ENCODE results near the gene BAZ1A. TPM values are rescaled to one million over a fixed set of nuclear protein-coding genes. Genes with fewer than 3 reads are reported as not detected.

The BAZ1A gene
- total and polyA plus RNA-seq, 2 of the 8 experiments (the other 6 are each of a cell fraction or from before 2014, with no cell fraction given): 8.0 to 23.1 TPM

DNA sequence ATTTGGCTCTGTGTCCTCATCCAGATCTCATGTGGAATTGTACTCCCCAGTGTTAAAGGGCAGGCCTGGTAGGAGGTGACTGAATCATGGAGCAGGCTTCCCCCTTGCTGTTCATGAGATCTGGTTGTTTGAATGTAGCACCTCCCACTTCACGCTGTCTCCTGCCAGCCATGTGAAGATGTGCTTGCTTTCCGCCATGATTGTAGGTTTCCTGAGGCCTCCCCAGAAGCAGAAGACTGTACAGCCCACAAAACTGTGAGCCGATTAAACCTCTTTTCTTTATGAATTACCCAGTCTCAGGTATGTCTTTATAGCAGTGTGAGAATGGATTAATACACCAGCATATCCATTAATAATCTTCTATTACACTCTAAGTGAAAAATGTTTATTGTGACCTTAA is 70.2 kb downstream of the BAZ1A start:
- Histone ChIP-seq H3K9me3 (ENCODE audit: insufficient read depth in 2 of 2, low read depth in 1 of 2, low read length in 1 of 2) (no peaks in the 10 kb centered on the region), H2BK15ac (ENCODE audit: low read length) (no peak overlapping the region), H3K14ac (ENCODE audit: insufficient read length) (no peak overlapping the region), H3K27me3 (replicated peaks in 1 of 4; ENCODE audit: control insufficient read depth in 3 of 4, extremely low read depth in 1 of 4, insufficient read depth in 3 of 4, low read length in 3 of 4) (no peaks in the 10 kb centered on the region), H4K20me1 (replicated peaks in 1 of 2; ENCODE audit: control insufficient read depth in 1 of 2, insufficient read depth in 2 of 2, low read length in 2 of 2) (no peaks in the 10 kb centered on the region), H3K27ac (ENCODE audit: low read depth, low read length) (no peak overlapping the region), H3K23me2 (ENCODE audit: low read depth, low read length) (no peaks in the 10 kb centered on the region; the same call in 1 of the 2 replicates), H3K18ac (ENCODE audit: extremely low read depth, low read length) (no peak overlapping the region), H2AFZ (ENCODE audit: low read length) (no peak overlapping the region), H4K91ac (replicated peaks; ENCODE audit: insufficient read length, low read length) (no peak overlapping the region), H3K23ac (ENCODE audit: insufficient read length) (no peak overlapping the region), H3K79me2 (ENCODE audit: control insufficient read depth in 1 of 2, insufficient read depth in 2 of 2, low read length in 2 of 2) (no peaks in the 10 kb centered on the region), H3K4me3 (ENCODE audit: extremely low read depth in 1 of 4, insufficient read depth in 2 of 4, low read depth in 3 of 4, low read length in 4 of 4) (no peak overlapping the region), H2BK5ac (ENCODE audit: low read depth, low read length) (no peak overlapping the region), H3K4ac (replicated peaks; ENCODE audit: insufficient read length, low read depth, low read length) (no peak overlapping the region), H4K8ac (ENCODE audit: extremely low read depth, insufficient read depth, low read length) (no peak overlapping the region), H3K9ac (replicated peaks in 1 of 4; ENCODE audit: extremely low read depth in 1 of 4, low read depth in 3 of 4, low read length in 3 of 4) (no peak overlapping the region), H2BK20ac (ENCODE audit: low read length) (no peak overlapping the region), H4K5ac (ENCODE audit: insufficient read length, low read depth, low read length) (no peak overlapping the region), H2AK5ac (ENCODE audit: low read depth, low read length) (no peak overlapping the region), H3K79me1 (ENCODE audit: low read depth, low read length) (no peaks in the 10 kb centered on the region), H2BK12ac (ENCODE audit: low read depth, low read length) (no peak overlapping the region), H3K4me2 (ENCODE audit: insufficient read depth in 1 of 2, low read depth in 2 of 2, low read length in 2 of 2) (no peak overlapping the region), H3K4me1 (replicated peaks in 1 of 4; ENCODE audit: control insufficient read depth in 3 of 4, insufficient read depth in 4 of 4, low read length in 3 of 4) (no peaks in the 10 kb centered on the region), H3K36me3 (ENCODE audit: control insufficient read depth in 2 of 4, insufficient read depth in 4 of 4, low read length in 3 of 4) (peaks cover 0 to 19% (median 11%) of the 10 kb centered on the region in 4 experiments; a peak in 4 of 8 replicates), H2BK120ac (replicated peaks; ENCODE audit: low read depth, low read length) (no peak overlapping the region), H3K56ac (replicated peaks; ENCODE audit: insufficient read length, low read depth, low read length) (no peak overlapping the region)
- FAIRE-seq (no peak), DNase-seq (ENCODE audit: low read depth in 1 of 2, low spot score in 2 of 2) (no peak)
- WGBS, 2 experiments (ENCODE audit: extremely low coverage in 1 of 2, insufficient coverage in 1 of 2, insufficient read length in 1 of 2, insufficient replicate concordance in 2 of 2, low coverage in 1 of 2, low lambda C conversion rate in 2 of 2, missing lambda C conversion rate in 1 of 2): 93% methylated on average over 3 of the region's 3 CpGs; no CpG with 5 or more reads in 1 of the 2 experiments
- POLR2A ChIA-PET (ENCODE audit: partially characterized antibody): interaction anchor here (0.6 kb wide), 1 partner anchor 279 kb away, joined by 5 read pairs; no protein-coding TSS in a partner anchor
- CTCF ChIA-PET (ENCODE audit: partially characterized antibody): no interaction called here
- TF ChIP-seq RXRA (IDR thresholded peaks at IDR 0.05; ENCODE audit: insufficient read depth, low read depth, low read length) (no peak), JUND (IDR thresholded peaks at IDR 0.05; ENCODE audit: low read length) (no peak), TAF1 (IDR thresholded peaks at IDR 0.05; ENCODE audit: low read depth, low read length) (no peak), EP300 (IDR thresholded peaks at IDR 0.05; ENCODE audit: borderline replicate concordance in 1 of 2, low read depth in 2 of 2, low read length in 2 of 2) (no peak), CHD2 (IDR thresholded peaks at IDR 0.05; ENCODE audit: low read length) (no peak), TCF12 (IDR thresholded peaks at IDR 0.05; ENCODE audit: low read depth, low read length) (no peak), CBX5 (IDR thresholded peaks at IDR 0.05; ENCODE audit: low read depth, low read length) (no peak), NANOG (IDR thresholded peaks at IDR 0.05; ENCODE audit: insufficient read depth, low read depth, low read length, poor library complexity, severe bottlenecking) (no peak), SIRT6 (IDR thresholded peaks at IDR 0.05; ENCODE audit: low read length) (no peak), FOSL1 (IDR thresholded peaks at IDR 0.05; ENCODE audit: insufficient read depth, low read depth, low read length) (no peak), SIX5 (IDR thresholded peaks at IDR 0.05; ENCODE audit: low read depth, low read length) (no peak)
- TF ChIP-seq, protein P1, sequence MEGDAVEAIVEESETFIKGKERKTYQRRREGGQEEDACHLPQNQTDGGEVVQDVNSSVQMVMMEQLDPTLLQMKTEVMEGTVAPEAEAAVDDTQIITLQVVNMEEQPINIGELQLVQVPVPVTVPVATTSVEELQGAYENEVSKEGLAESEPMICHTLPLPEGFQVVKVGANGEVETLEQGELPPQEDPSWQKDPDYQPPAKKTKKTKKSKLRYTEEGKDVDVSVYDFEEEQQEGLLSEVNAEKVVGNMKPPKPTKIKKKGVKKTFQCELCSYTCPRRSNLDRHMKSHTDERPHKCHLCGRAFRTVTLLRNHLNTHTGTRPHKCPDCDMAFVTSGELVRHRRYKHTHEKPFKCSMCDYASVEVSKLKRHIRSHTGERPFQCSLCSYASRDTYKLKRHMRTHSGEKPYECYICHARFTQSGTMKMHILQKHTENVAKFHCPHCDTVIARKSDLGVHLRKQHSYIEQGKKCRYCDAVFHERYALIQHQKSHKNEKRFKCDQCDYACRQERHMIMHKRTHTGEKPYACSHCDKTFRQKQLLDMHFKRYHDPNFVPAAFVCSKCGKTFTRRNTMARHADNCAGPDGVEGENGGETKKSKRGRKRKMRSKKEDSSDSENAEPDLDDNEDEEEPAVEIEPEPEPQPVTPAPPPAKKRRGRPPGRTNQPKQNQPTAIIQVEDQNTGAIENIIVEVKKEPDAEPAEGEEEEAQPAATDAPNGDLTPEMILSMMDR (IDR thresholded peaks at IDR 0.05; ENCODE audit: control extremely low read depth in 1 of 3, insufficient read depth in 1 of 3, low read depth in 1 of 3, low read length in 3 of 3): no peak
